ENCODE results near the gene ZDHHC8. TPM values are rescaled to one million over a fixed set of nuclear protein-coding genes. Genes with fewer than 3 reads are reported as not detected.

ZDHHC8 gene
- total RNA-seq, 2 donors from 2014 or later, result 20.0 to 21.4 TPM

GRCh38 chr22:20173246-20173645 is 41.6 kb downstream of the ZDHHC8 start:
- DNase-seq (no peak), ATAC-seq (no peak)
- TF ChIP-seq CTCF (IDR thresholded peaks at IDR 0.05) (no peak), POLR2A (IDR thresholded peaks at IDR 0.05) (no peak)
- WGBS, 2 donors, result 85% methylated on average over 11 of the region's 11 CpGs; no CpG with 5 or more reads in 1 of the 2 donors
- Histone ChIP-seq H3K4me3 (no peak overlapping the region), H3K27ac (no peak overlapping the region), H3K27me3 (no peaks in the 10 kb centered on the region), H3K36me3 (replicated peaks in 1 of 2; ENCODE audit: insufficient read depth in 1 of 2, low read depth in 2 of 2) (no peaks in the 10 kb centered on the region), H3K4me1 (no peaks in the 10 kb centered on the region), H3K9me3 (no peaks in the 10 kb centered on the region)
- intact Hi-C loops (cut with DNase I), result no loop called here

- WGBS, 2 donors, result 54% methylated on average over 5 of the region's 10 CpGs; no CpG with 5 or more reads in 1 of the 2 donors
- no peak for TF ChIP-seq POLR2A (IDR thresholded peaks at IDR 0.05)
- TF ChIP-seq CTCF (IDR thresholded peaks at IDR 0.05), result no peak
- Histone ChIP-seq H3K27ac (no peak overlapping the region), H3K4me1 (no peaks in the 10 kb centered on the region), H3K36me3 (replicated peaks in 1 of 2; ENCODE audit: insufficient read depth in 1 of 2, low read depth in 2 of 2) (no peaks in the 10 kb centered on the region), H3K9me3 (no peaks in the 10 kb centered on the region), H3K27me3 (no peaks in the 10 kb centered on the region), H3K4me3 (no peak overlapping the region)
- intact Hi-C loops (cut with DNase I), result no loop called here
- no peak for DNase-seq
- ATAC-seq, result no peak
Measured at GRCh38 chr22:20173772-20174171, 42.2 kb downstream of the ZDHHC8 start.

GRCh38 chr22:20174785-20175596 is 43.4 kb downstream of the ZDHHC8 start:
- peak in 1 of 4 donors; percentile 25 for DNase-seq
- Histone ChIP-seq H3K27me3 (no peaks in the 10 kb centered on the region), H3K4me1 (no peaks in the 10 kb centered on the region), H3K9me3 (no peaks in the 10 kb centered on the region), H3K4me3 (no peak overlapping the region), H3K27ac (no peak overlapping the region), H3K36me3 (replicated peaks in 1 of 2; ENCODE audit: insufficient read depth in 1 of 2, low read depth in 2 of 2) (no peaks in the 10 kb centered on the region)
- intact Hi-C loops (cut with DNase I), result no loop called here
- 50 to 63% methylated on average over 2 to 18 of the region's 19 CpGs for WGBS, 2 donors
- no peak for ATAC-seq
- TF ChIP-seq CTCF (IDR thresholded peaks at IDR 0.05), result peak in 3 of 7 experiments; percentile 11 to 55 (median 30)
- TF ChIP-seq POLR2A (IDR thresholded peaks at IDR 0.05), result no peak

- Histone ChIP-seq H3K36me3 (replicated peaks in 1 of 2; ENCODE audit: insufficient read depth in 1 of 2, low read depth in 2 of 2) (no peaks in the 10 kb centered on the region), H3K4me1 (no peaks in the 10 kb centered on the region), H3K27ac (no peak overlapping the region), H3K4me3 (no peak overlapping the region), H3K9me3 (no peaks in the 10 kb centered on the region), H3K27me3 (no peaks in the 10 kb centered on the region)
- TF ChIP-seq CTCF (IDR thresholded peaks at IDR 0.05), result no peak
- TF ChIP-seq POLR2A (IDR thresholded peaks at IDR 0.05), result no peak
- ATAC-seq (no peak), DNase-seq (no peak)
- 65 to 77% methylated on average over 7 to 12 of the region's 12 CpGs for WGBS, 2 donors
- intact Hi-C loops (cut with DNase I), result no loop called here
Measured at GRCh38 chr22:20175597-20175900, 43.9 kb downstream of the ZDHHC8 start.
